NCI-H1048 (cell line): Measurements from ENCODE around the gene HSPE1.
"Not testable (repeated sequence)": the region's sequence is repeated elsewhere in the genome, so short reads cannot be mapped to it uniquely, and the experiment has no call there.

Source experiments
- DNase-seq: peaks from one replicate; lab custom pipeline; 2025; lab: John Stamatoyannopoulos, UW

Gene HSPE1

DNA sequence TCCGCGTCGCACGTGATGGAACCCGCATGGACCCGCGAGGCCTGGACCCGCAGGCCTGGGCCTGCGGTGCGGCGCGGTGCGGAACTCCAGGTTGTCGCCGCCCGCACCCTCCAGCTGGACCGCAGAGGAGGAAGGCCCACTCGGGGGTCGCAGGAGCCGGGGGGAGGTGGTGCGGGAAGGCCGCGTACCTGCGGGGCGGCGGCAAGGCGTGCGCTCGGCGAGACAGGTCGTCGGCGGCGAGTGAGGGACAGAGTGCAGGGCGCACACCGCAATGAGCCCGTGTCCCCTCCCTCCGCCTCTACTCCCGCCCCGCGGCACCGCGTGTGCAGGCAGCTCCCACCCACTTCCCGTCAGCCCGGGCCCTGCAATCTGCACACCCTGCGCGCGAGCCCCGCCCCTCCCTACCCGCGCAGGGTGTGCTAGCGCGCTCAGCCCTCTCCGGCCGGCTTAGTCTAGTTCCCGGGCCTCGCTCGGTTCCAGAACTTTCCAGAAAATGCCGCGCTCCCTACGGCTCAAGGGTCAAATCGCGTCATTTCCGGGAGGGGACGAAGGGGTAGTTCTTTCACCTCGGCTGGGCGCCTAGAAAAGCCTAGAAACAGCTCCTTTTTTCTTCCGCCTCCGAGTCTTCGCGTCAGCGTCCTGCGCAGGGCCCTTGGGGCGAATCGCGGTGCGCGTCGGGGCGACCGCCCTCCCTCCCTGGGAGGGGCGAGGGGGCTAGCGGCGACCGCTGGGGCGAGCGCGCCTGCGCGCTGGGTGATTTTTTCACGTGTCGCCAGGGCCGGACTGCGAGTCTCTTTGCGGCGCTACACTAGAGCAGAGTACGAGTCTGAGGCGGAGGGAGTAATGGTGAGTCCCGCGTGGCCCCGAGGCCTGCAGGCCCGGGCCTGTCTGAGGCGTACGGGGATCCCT lies at the start of gene HSPE1, which contains the start of gene HSPD1:
Gene HSPE1 (plus strand): TSS at position 786 of the 909 bp plus-strand sequence. CDS start 58 bp downstream, at position 844.
Gene HSPD1 (minus strand): TSS at position 247 of the 909 bp plus-strand sequence. CDS start 992 bp downstream, outside the sequence.
- peak; percentile 97 for DNase-seq

- no peak for DNase-seq
These were observed 49.7 kb upstream of the HSPE1 start for GRCh38 chr2:197450465-197450864.

DNA sequence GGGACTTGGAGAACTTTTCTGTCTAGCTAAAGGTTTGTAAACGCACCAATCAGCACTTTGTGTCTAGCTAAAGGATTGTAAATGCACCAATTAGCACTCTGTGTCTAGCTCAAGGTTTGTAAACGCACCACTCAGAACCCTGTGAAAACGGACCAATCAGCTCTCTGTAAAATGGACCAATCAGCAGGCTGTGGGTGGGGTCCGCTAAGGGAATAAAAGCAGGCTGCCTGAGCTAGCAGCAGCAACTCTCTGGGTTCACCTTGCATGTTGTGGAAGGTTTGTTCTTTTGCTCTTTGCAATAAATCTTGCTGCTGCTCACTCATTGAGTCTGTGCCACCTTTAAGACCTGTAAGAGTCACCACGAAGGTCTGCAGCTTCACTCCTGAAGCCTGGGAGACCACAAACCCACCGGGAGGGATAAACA lies 49.2 kb upstream of the HSPE1 start:
- DNase-seq, result not testable (repeated sequence)

- DNase-seq, result no peak
These were observed 47.4 kb upstream of the HSPE1 start for GRCh38 chr2:197452754-197453122.

GRCh38 chr2:197453123-197453913 lies 46.9 kb upstream of the HSPE1 start, which contains the start of gene COQ10B:
COQ10B (plus strand) TSS chr2:197453552; CDS start chr2:197453561, 9 bp downstream.
- DNase-seq, result peak; percentile 96

- DNase-seq, result no peak
These were observed 46.2 kb upstream of the HSPE1 start for GRCh38 chr2:197453914-197454398.

- DNase-seq, result no peak
These were observed 45.3 kb upstream of the HSPE1 start for GRCh38 chr2:197454923-197455322.

GRCh38 chr2:197455428-197455827 lies 44.8 kb upstream of the HSPE1 start:
- DNase-seq, result no peak

GRCh38 chr2:197460649-197461048 lies 39.5 kb upstream of the HSPE1 start:
- no peak for DNase-seq

- no peak for DNase-seq
These were observed 39.1 kb upstream of the HSPE1 start for GRCh38 chr2:197461057-197461456.

GRCh38 chr2:197464175-197464574 lies 36.0 kb upstream of the HSPE1 start:
- DNase-seq, result no peak

GRCh38 chr2:197472166-197472565 lies 28.0 kb upstream of the HSPE1 start:
- DNase-seq, result no peak

- no peak for DNase-seq
These were observed 22.4 kb upstream of the HSPE1 start for GRCh38 chr2:197477797-197478196.

DNA sequence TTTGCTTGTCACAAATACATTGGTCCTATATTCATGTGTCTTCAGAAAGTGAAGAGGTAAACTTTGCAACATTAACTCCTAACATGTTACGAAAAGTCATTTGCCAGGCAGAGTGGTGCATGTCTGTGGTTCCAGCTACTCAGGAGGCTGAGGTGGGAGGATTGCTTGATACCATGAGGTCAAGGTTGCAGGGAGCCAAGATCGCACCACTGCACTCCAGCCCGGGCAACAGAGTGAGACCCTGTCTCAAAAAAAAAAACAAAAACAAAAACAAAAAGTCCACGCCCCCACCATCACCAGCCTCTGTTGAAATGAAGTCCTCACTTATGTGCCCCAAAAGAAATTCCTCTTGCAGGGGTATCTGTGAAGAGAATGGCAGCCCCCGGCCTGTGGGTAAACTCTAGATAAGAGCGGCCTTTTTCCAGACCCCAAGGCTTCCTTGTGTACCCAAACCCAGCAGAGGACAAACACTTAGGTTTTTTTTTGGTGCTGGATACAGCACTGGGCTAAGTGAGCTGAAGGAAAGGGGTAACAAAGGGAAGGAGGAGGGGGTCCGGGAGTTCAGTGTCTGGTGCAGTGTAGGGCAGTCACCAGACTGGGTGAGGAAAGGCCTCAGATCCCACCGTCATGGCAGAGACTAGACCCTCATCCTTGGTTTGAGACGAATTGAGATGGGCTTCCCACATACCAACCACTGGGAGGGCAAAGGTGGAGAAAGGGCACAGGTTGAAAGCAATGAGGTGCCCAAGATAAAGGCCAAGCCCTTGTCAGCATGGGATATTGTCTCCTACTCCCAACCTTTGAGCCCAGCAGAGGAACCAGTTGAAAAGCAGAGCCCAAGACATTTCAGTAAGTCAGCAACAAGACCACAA lies 19.8 kb upstream of the HSPE1 start:
- no peak for DNase-seq

DNA sequence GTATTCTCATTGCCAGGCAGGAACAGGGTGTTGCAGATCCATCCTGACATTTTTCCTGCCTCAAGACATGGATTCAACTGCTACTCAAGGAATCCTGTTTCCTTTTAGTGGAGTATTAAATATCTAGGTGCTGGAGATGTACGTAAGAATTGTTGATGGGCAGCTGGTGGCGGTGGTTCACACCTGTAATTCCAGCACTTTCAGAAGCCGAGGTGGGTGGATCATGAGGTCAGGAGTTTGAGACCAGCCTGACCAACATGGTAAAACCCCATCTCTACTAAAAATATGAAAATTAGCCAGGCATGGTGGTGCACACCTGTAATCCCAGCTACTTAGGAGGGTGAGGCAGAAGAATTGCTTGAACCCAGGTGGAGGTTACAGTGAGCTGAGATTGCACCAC lies 15.9 kb upstream of the HSPE1 start:
- not testable (repeated sequence) for DNase-seq

DNA sequence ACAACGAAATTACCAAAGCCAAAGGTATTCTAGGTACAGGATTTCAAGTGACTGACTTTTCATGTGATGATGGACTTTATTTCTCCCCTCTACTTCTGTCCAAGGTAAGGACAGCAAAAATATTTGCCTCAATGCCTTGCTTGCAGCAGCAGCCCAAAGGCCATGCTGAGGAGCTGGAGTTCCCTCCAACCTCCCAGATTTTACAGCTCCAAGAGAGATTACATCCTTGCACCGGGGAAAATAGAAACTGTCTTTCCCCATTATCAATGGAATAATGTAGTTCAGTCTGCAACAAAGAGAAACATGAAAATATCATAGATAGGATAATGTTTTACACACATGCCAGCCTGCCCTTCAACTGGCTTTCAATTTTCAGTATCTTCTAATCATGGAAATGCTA lies 14.0 kb upstream of the HSPE1 start:
- no peak for DNase-seq

DNA sequence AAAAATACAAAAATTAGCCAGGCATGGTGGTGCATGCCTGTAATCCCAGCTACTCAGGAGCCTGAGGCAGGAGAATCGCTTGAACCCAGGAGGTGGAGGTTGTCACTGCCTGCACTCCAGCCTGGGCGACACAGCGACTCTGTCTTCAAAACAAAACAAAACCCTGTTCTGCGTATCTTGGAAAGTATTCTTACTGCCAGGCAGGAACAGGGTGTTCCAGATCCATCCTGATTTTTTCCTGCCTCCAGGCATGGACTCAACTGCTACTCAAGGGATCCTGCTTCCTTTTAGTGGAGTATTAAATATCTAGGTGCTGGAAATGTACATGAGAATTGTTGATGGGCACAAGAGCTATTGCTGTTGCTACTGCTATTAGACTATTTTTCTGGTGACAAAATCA lies 12.8 kb upstream of the HSPE1 start:
- DNase-seq, result no peak

DNA sequence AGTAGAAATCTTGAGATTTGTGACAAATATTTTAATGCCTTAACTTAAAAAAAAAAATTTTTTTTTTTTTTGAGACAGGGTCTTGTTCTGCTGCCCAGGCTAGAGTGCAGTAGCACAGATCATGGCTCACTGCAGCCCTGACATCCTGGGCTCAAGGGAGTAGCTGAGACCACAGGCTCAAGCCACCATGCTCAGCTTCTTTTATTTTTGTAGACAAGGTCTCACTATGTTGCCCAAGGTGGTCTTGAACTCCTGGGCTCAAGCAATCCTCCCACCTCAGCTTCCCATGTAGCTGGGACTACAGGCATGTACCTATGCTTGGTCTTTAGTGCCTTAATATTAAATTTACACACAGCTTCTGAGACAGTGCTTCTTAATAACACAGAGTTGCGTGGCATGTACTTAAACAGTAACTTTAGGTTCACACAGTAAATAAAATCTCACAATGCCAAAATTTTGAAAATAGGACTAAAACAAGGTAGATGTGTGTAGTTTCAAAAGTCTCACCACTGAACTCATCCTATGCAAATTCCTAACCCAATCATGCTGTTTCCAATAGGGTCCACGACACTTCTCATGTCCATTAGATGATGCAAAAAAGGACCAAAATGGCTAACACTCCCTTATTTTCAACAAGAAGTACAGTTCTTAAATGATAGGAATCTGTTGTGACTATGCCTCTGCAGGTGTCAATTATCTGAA lies 4.6 kb upstream of the HSPE1 start:
- DNase-seq, result no peak

DNA sequence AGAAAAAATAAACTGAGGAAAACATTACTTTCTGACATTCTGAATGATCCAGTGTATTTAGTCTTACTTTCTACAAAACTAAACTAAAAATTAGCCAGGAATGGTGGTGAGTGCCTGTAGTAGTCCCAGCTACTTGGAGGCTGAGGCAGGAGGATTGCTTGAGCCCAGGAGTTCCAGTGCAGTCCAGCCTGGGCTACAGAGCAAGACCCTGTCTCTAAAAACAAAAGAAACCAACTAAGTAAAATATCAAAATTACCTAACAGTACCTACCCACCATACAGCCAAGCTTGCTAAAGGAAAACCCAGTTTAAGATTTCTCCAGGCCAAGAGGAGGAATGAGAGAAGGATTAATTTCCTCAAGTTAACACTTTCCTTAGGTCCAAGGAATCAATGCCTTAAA lies 3.5 kb upstream of the HSPE1 start:
- DNase-seq, result no peak

DNA sequence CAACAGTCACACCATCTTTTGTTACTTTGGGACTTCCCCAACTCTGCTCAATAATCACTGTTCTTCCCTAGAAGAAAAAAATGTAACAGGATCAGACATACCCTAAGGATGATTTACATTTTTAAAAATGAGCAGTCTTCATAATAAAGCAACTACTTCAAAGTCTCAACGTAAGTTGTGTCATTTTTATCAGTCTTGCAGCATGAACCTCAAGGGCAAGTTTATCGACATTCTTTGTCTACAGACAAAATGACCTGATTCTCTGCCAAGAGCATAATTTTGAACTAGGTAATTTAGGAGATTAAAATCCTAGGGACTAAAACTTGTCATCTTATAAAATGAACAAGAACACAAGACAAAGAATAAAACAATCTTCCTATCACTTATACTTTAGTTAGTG lies 2.9 kb upstream of the HSPE1 start:
- no peak for DNase-seq
